Heart left ventricle (tissue), 16 donors: ENCODE data around the gene FYN. TPM values are rescaled to one million over a fixed set of nuclear protein-coding genes. Genes with fewer than 3 reads are reported as not detected.

Experiments used
- ATAC-seq, 4 donors: fragments of 200-7000 bp; cut with Tn5 transposase; one replicate each; pipeline ENCODE4 v1.9.1; 2020 to 2022; ENCODE audit warnings: moderate library complexity in 4 of 4, mild to moderate bottlenecking in 3 of 4, moderate number of reproducible peaks in 1 of 4
- DNase-seq, 5 donors: peaks; one replicate each; pipeline ENCODE4 v3.0.0-alpha.2; 2020
- H3K27ac ChIP-seq, 12 donors: fragments of 200-600 bp; sonication (generic) in 4 of 12; one replicate each; pipeline versions ENCODE4 v1.5.0 to v1.8.0; 2016 to 2022; ENCODE audit warnings: mild to moderate bottlenecking in 2 of 12
- H3K27me3 ChIP-seq, 9 donors: fragments of 200-600 bp; sonication (generic) in 2 of 9; one replicate each; pipeline versions ENCODE4 v1.5.1 to v1.8.0; 2016 to 2022; ENCODE audit warnings: mild to moderate bottlenecking in 3 of 9
- H3K36me3 ChIP-seq, 9 donors: fragments of 200-600 bp; sonication (generic) in 2 of 9; one replicate each; pipeline versions ENCODE4 v1.5.0 to v1.8.0; 2018 to 2022; ENCODE audit warnings: mild to moderate bottlenecking in 2 of 9
- H3K4me1 ChIP-seq, 12 donors: fragments of 200-600 bp; sonication (generic) in 4 of 12; one replicate each; pipeline versions ENCODE4 v1.5.0 to v1.8.0; 2016 to 2022; ENCODE audit warnings: mild to moderate bottlenecking in 3 of 12
- H3K4me3 ChIP-seq, 12 donors: fragments of 200-600 bp; sonication (generic) in 4 of 12; one replicate each; pipeline versions ENCODE4 v1.5.0 to v1.8.0; 2017 to 2022; ENCODE audit warnings: mild to moderate bottlenecking in 9 of 12, moderate library complexity in 4 of 12
- H3K9me3 ChIP-seq, 12 donors: fragments of 200-600 bp; sonication (generic) in 4 of 12; one replicate each; pipeline versions ENCODE4 v1.5.0 to v1.8.0; 2016 to 2022; ENCODE audit warnings: mild to moderate bottlenecking in 1 of 12
- CTCF ChIP-seq, 12 donors: fragments of 200-600 bp; sonication (generic) in 4 of 12; IDR thresholded peaks; one replicate each; pipeline versions ENCODE4 v1.5.0 to v1.8.0; 2018 to 2022; ENCODE audit warnings: antibody characterized with exemption in 12 of 12, mild to moderate bottlenecking in 5 of 12
- POLR2A ChIP-seq, 2 donors: fragments of 450-650 bp; IDR thresholded peaks; one replicate each; pipeline ENCODE4 v1.6.1; 2017; ENCODE audit warnings: antibody characterized with exemption in 2 of 2, mild to moderate bottlenecking in 2 of 2, moderate library complexity in 2 of 2
- WGBS, 4 donors: extraction: QIAGEN DNeasy Blood & Tissue Kit in 2 of 4; methylation state at CpG; one replicate each; pipeline versions ENCODE4 v1.1.5 to v1.1.7; 2013 to 2018; 5-methylcytosine and 5-hydroxymethylcytosine counted together
- intact Hi-C, 10 donors: fragments of 100-400 bp; cut with DNase I; formaldehyde crosslinking; loops; one replicate each; pipeline versions ENCODE4 v1.11.1 to v1.14.2; 2022
- polyA plus RNA-seq, 2 donors: library from polyadenylated mRNA; stranded (reverse); fragments of 200-250 nt; gene quantifications; one replicate each; pipeline ENCODE4 v1.2.3, GENCODE V29; 2013
- total RNA-seq, 9 donors: library from RNA; depleted of rRNA in 2 of 9; stranded (reverse); fragments of >200 nt in 2 of 9; fragmentation: NEBNext Ultra II Directional in 3 of 9; extraction: Animal tissue kit (Norgen Biotek cat#: 25700) in 3 of 9; gene quantifications; one replicate each; pipeline versions ENCODE4 v1.1.0 to v1.2.4, GENCODE V29; 2016 to 2023
- donor health status: ischemic (EF 13 %, LVEDD 7.1; RV severe dilation, severe dysfunction).
- donor health status: healthy with polysubstance abuse.
- donor health status: DM: no; HTN: yes; CAD: no.
- donor health status: DM: no; HTN: no; CAD: no.
- donor health status: ischemic (EF 25% LVEDD 6.9; RV normal size, moderate dysfunction).
- donor health status: ischemic (EF 25% LVEDD 5.7; RV mildly dilated, moderate dysfunction).
- donor health status: healthy.
- donor health status: DM: yes; HTN: yes; CAD: no.
- donor health status: ischemic (EF 35%, LVEDD 5.7; RV mildly dilated, moderate dysfunction).
- donor health status: nonischemic (EF 11% LVEDD 7.7; RV severe dilation, severe dysfunction).
- donor health status: DM: yes; HTN: yes; CAD: no.
- donor health status: PGD.
- donor health status: ischemic (EF 29% LVEDD 5.4; RV normal size, mild dysfunction).
- donor health status: nonischemic (EF 23%, LVEDD 6.1; RV moderate dilation, normal function).

FYN gene
- total and polyA plus RNA-seq, 11 donors: 14.7 to 72.4 (median 52.3) TPM

GRCh38 chr6:111800259-111800765 is 72.9 kb downstream of the FYN start:
- no peak overlapping the region for H3K4me3 ChIP-seq
- 62 to 76% (median 70%) methylated on average over 11 of the region's 11 CpGs for WGBS, 4 donors
- intact Hi-C loops: loop anchor here in 2 of 10 donors (5.0 to 10.0 kb wide), 2 partner anchors 78 to 194 kb away; no protein-coding TSS in a partner anchor
- no peak for TF ChIP-seq CTCF (IDR thresholded peaks at IDR 0.05)
- TF ChIP-seq POLR2A (IDR thresholded peaks at IDR 0.05): no peak
- DNase-seq (no peak), ATAC-seq (peak in 1 of 4 donors; percentile 6)
- H3K4me1 ChIP-seq: peaks cover 0 to 61% (median 38%) of the 10 kb centered on the region in 12 donors
- H3K27ac ChIP-seq: peak overlapping the region in 2 of 12 donors; percentile 6 to 7
- no peaks in the 10 kb centered on the region for H3K36me3 ChIP-seq
- no peaks in the 10 kb centered on the region for H3K27me3 ChIP-seq
- no peaks in the 10 kb centered on the region for H3K9me3 ChIP-seq

- peak overlapping the region in 2 of 12 donors; percentile 6 to 7 for H3K27ac ChIP-seq
- ATAC-seq (no peak), DNase-seq (no peak)
- H3K4me3 ChIP-seq: no peak overlapping the region
- intact Hi-C loops: loop anchor here in 2 of 10 donors (5.0 to 10.0 kb wide), 2 partner anchors 77 to 195 kb away; no protein-coding TSS in a partner anchor
- peaks cover 0 to 61% (median 35%) of the 10 kb centered on the region in 12 donors for H3K4me1 ChIP-seq
- no peak for TF ChIP-seq CTCF (IDR thresholded peaks at IDR 0.05)
- TF ChIP-seq POLR2A (IDR thresholded peaks at IDR 0.05): no peak
- H3K9me3 ChIP-seq: no peaks in the 10 kb centered on the region
- no peaks in the 10 kb centered on the region for H3K27me3 ChIP-seq
- H3K36me3 ChIP-seq: no peaks in the 10 kb centered on the region
- 86 to 93% (median 88%) methylated on average over 11 of the region's 11 CpGs for WGBS, 4 donors
Measured at GRCh38 chr6:111799576-111800258, 73.5 kb downstream of the FYN start.

- TF ChIP-seq CTCF (IDR thresholded peaks at IDR 0.05) (no peak), POLR2A (IDR thresholded peaks at IDR 0.05) (no peak)
- DNase-seq: no peak
- Histone ChIP-seq H3K27me3 (no peaks in the 10 kb centered on the region), H3K27ac (peak overlapping the region in 1 of 12 donors; percentile 3), H3K9me3 (no peaks in the 10 kb centered on the region), H3K4me1 (peaks cover 0 to 59% (median 33%) of the 10 kb centered on the region in 12 donors), H3K36me3 (no peaks in the 10 kb centered on the region), H3K4me3 (no peak overlapping the region)
- ATAC-seq: no peak
- intact Hi-C loops: no loop called here
- WGBS, 4 donors: 84 to 92% (median 88%) methylated on average over 5 of the region's 5 CpGs
Measured at GRCh38 chr6:111798281-111798725, 74.9 kb downstream of the FYN start.

GRCh38 chr6:111796310-111796918 is 76.8 kb downstream of the FYN start:
- DNase-seq (no peak), ATAC-seq (no peak)
- Histone ChIP-seq H3K4me1 (peaks cover 0 to 60% (median 31%) of the 10 kb centered on the region in 12 donors), H3K27me3 (no peaks in the 10 kb centered on the region), H3K27ac (no peak overlapping the region), H3K9me3 (no peaks in the 10 kb centered on the region), H3K36me3 (no peaks in the 10 kb centered on the region), H3K4me3 (no peak overlapping the region)
- no peak for TF ChIP-seq CTCF (IDR thresholded peaks at IDR 0.05)
- TF ChIP-seq POLR2A (IDR thresholded peaks at IDR 0.05): no peak
- WGBS, 4 donors: 96 to 98% (median 97%) methylated on average over 3 of the region's 3 CpGs
- intact Hi-C loops: no loop called here
